Astrocyte of the cerebellum (primary cell): ENCODE results near the gene STK11IP.
A peak's percentile ranks its signal among the peaks of the same experiment; 100 is the strongest.

Source experiments
- DNase-seq: peaks from one replicate; pipeline ENCODE4 v3.0.0-alpha.2; 2011; ENCODE audit warnings: low read depth
- H3K4me3 ChIP-seq: 2 replicates; pipeline ENCODE4 v1.5.1; 2011; ENCODE audit warnings: mild to moderate bottlenecking, low read depth, low read length, moderate library complexity
- CTCF ChIP-seq: IDR thresholded peaks from 2 replicates; pipeline ENCODE4 v1.5.1; 2012; ENCODE audit warnings: low read length, low read depth, moderate library complexity, mild to moderate bottlenecking; ENCODE audit errors: missing control alignments
- in situ Hi-C: cut with HindIII; loops from 2 replicates; pipeline ENCODE4 v1.10.0; 2017; ENCODE audit warnings: low sequenced_read_pairs

Gene STK11IP

GRCh38 chr2:219636941-219637841 lies 39.5 kb downstream of the STK11IP start:
- DNase-seq = no peak
- in situ Hi-C loops = no loop called here
- H3K4me3 ChIP-seq = no peak overlapping the region
- TF ChIP-seq CTCF = no peak

- DNase-seq = no peak
- in situ Hi-C loops = no loop called here
- no peak overlapping the region for H3K4me3 ChIP-seq
- TF ChIP-seq CTCF = no peak
Measured at GRCh38 chr2:219637842-219638185, 40.2 kb downstream of the STK11IP start.

GRCh38 chr2:219638217-219638947 lies 40.7 kb downstream of the STK11IP start:
- TF ChIP-seq CTCF = peak; percentile 35
- H3K4me3 ChIP-seq = no peak overlapping the region
- DNase-seq = no peak
- in situ Hi-C loops = no loop called here

GRCh38 chr2:219638948-219639755 lies 41.5 kb downstream of the STK11IP start:
- in situ Hi-C loops = no loop called here
- no peak for DNase-seq
- no peak for TF ChIP-seq CTCF
- no peak overlapping the region for H3K4me3 ChIP-seq

GRCh38 chr2:219641390-219642068 lies 43.9 kb downstream of the STK11IP start:
- no peak for TF ChIP-seq CTCF
- in situ Hi-C loops = no loop called here
- no peak overlapping the region for H3K4me3 ChIP-seq
- DNase-seq = no peak

GRCh38 chr2:219642069-219642454 lies 44.4 kb downstream of the STK11IP start:
- in situ Hi-C loops = no loop called here
- no peak overlapping the region for H3K4me3 ChIP-seq
- TF ChIP-seq CTCF = no peak
- DNase-seq = no peak
